Measurements from ENCODE around the gene ASPG. TPM values are rescaled to one million over a fixed set of nuclear protein-coding genes. Genes with fewer than 3 reads are reported as not detected.

The ASPG gene
- total RNA-seq, 1 experiment from 2014 or later = not detected

GRCh38 chr14:104129556-104129955, 44.1 kb downstream of the ASPG start:
- H2AFZ ChIP-seq = no peak overlapping the region
- no peak overlapping the region for H3K27ac ChIP-seq
- H3K4me3 ChIP-seq = no peak overlapping the region
- no peak for DNase-seq
- H3F3A ChIP-seq (ENCODE audit: insufficient read depth, low read depth) = no peaks in the 10 kb centered on the region
- ChIA-PET POLR2A (ENCODE audit: unreplicated experiment) (no interaction called here), CTCF (interaction anchor here (0.6 to 0.7 kb wide), 2 partner anchors 13 to 187 kb away, joined by 3 to 4 read pairs; partner anchors contain the start of gene RD3L)
- no peaks in the 10 kb centered on the region for H3K4me1 ChIP-seq (replicated peaks; ENCODE audit: insufficient read depth)
- H3K27me3 ChIP-seq (ENCODE audit: insufficient read depth, low read depth) = peaks cover 19% of the 10 kb centered on the region; the same call in 1 of the 2 replicates
- no peak for TF ChIP-seq CTCF (conservative IDR thresholded peaks at IDR 0.05)
- TF ChIP-seq EZH2 (IDR thresholded peaks at IDR 0.05; ENCODE audit: low read depth) = no peak
- H3K9me2 ChIP-seq (ENCODE audit: insufficient read depth) = no peaks in the 10 kb centered on the region
- peaks cover 2% of the 10 kb centered on the region; the same call in 1 of the 2 replicates for H4K20me1 ChIP-seq (ENCODE audit: insufficient read depth)
- no TSS peak for BruUV-seq (replicated peaks)
- no peaks in the 10 kb centered on the region for H3K36me3 ChIP-seq (ENCODE audit: low read depth)
- H3K79me2 ChIP-seq (ENCODE audit: low read depth) = no peaks in the 10 kb centered on the region
- no peak overlapping the region for H3K4me2 ChIP-seq
- intact Hi-C loops (cut with micrococcal nuclease; ENCODE audit: unreplicated experiment) = no loop called here
- 0 out of 2 replicates have a peak, but pooled peaks cover 9% of the 10 kb centered on the region for H3K9me3 ChIP-seq (ENCODE audit: insufficient read depth, low read depth)

DNA sequence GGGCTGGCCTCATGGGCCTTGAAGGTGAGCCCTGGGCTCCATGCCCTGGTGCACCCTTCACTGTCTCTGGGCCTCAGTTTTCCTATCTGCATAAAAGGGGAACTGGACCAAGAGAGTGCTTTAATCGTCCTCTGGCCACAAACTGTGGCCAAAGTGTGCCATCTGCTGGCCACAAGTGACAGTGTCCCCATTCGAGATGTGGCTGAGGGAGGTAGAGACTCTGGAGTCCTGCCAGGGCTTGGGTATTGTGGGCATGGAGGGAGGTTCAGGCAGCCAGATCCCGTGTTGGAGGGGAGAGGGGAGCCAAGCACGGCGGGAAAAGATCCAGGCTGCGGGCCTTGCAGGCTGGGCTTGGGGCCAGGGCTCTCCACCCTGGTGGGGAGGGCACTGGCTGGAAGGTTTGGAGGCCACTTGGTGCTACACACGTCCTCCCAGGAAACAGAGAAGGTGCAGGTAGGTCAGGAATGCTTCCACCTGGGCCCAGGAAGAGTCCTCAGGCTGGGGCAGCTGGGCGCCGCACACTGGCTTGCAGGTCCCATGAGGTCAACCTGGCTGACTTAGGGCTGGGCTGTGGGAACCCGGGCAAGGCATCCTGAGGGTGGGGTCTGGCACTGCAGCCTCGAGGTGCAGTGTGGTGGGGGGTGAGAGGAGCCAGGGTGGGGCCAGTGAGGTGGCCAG, 45.6 kb downstream of the ASPG start:
- Histone ChIP-seq H3K4me2 (no peak overlapping the region), H3K27me3 (ENCODE audit: insufficient read depth, low read depth) (peaks cover 19% of the 10 kb centered on the region; the same call in 1 of the 2 replicates), H3K36me3 (ENCODE audit: low read depth) (no peaks in the 10 kb centered on the region), H4K20me1 (ENCODE audit: insufficient read depth) (peaks cover 2% of the 10 kb centered on the region; the same call in 1 of the 2 replicates), H3K4me1 (replicated peaks; ENCODE audit: insufficient read depth) (no peaks in the 10 kb centered on the region), H3K9me3 (ENCODE audit: insufficient read depth, low read depth) (no peaks in the 10 kb centered on the region), H3K4me3 (no peak overlapping the region), H2AFZ (no peak overlapping the region), H3K79me2 (ENCODE audit: low read depth) (no peaks in the 10 kb centered on the region), H3F3A (ENCODE audit: insufficient read depth, low read depth) (no peaks in the 10 kb centered on the region), H3K9me2 (ENCODE audit: insufficient read depth) (no peaks in the 10 kb centered on the region), H3K27ac (no peak overlapping the region)
- POLR2A ChIA-PET (ENCODE audit: unreplicated experiment) = no interaction called here
- BruUV-seq (replicated peaks) = no TSS peak
- CTCF ChIA-PET = no interaction called here
- no peak for TF ChIP-seq EZH2 (IDR thresholded peaks at IDR 0.05; ENCODE audit: low read depth)
- peak; percentile 90 for TF ChIP-seq CTCF (conservative IDR thresholded peaks at IDR 0.05)
- intact Hi-C loops (cut with micrococcal nuclease; ENCODE audit: unreplicated experiment) = loop anchor here (1.0 kb wide), 2 partner anchors 37 to 53 kb away; no protein-coding TSS in a partner anchor
- DNase-seq = peak; percentile 45 to 48

DNA sequence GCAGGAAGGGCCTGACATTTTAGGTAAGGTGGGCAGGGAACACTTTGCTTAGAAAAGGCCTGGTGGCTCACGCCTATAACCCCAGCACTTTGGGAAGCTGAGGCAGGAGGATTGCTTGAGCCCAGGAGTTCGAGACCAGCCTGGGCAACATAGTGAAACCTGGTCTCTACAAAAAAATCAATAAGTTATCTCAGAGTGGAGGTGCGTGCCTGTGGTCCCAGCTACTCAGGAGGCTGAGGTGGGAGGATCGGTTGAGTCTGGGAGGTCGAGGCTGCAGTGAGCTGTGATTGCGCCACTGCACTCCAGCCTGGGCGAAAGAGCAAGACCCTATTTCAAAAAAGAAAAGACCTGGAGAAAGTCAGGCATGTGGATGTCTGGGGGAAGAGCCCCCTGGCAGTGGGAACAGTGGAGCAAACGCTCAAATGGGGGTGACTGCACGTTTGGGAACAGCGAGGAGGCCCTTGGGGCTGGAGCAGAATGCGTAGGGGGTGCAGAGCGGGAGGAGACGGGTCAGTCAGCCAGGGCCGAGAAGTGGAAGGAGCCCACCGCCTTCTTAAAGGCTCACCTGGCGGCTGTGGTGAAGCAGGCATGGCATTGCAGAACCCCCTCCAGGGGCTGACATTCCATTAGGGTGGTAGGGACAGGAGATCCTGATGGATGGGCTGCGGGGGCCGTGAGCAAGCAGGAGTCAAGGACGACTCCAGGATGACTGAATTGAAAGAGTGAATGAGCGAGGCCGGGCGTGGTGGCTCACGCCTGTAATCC, 46.6 kb downstream of the ASPG start:
- H2AFZ ChIP-seq = no peak overlapping the region
- H3K9me3 ChIP-seq (ENCODE audit: insufficient read depth, low read depth) = no peaks in the 10 kb centered on the region
- peaks cover 19% of the 10 kb centered on the region; the same call in 1 of the 2 replicates for H3K27me3 ChIP-seq (ENCODE audit: insufficient read depth, low read depth)
- peaks cover 2% of the 10 kb centered on the region; the same call in 1 of the 2 replicates for H4K20me1 ChIP-seq (ENCODE audit: insufficient read depth)
- TF ChIP-seq CTCF (conservative IDR thresholded peaks at IDR 0.05) (no peak), EZH2 (IDR thresholded peaks at IDR 0.05; ENCODE audit: low read depth) (no peak)
- no peaks in the 10 kb centered on the region for H3K79me2 ChIP-seq (ENCODE audit: low read depth)
- no peaks in the 10 kb centered on the region for H3F3A ChIP-seq (ENCODE audit: insufficient read depth, low read depth)
- no TSS peak for BruUV-seq (replicated peaks)
- no peak overlapping the region for H3K27ac ChIP-seq
- no peaks in the 10 kb centered on the region for H3K9me2 ChIP-seq (ENCODE audit: insufficient read depth)
- CTCF ChIA-PET = no interaction called here
- POLR2A ChIA-PET (ENCODE audit: unreplicated experiment) = no interaction called here
- no peak overlapping the region for H3K4me2 ChIP-seq
- no peak overlapping the region for H3K4me3 ChIP-seq
- no peaks in the 10 kb centered on the region for H3K4me1 ChIP-seq (replicated peaks; ENCODE audit: insufficient read depth)
- H3K36me3 ChIP-seq (ENCODE audit: low read depth) = no peaks in the 10 kb centered on the region
- intact Hi-C loops (cut with micrococcal nuclease; ENCODE audit: unreplicated experiment) = loop anchor here (1.0 kb wide), 2 partner anchors 38 to 54 kb away; no protein-coding TSS in a partner anchor
- no peak for DNase-seq

Measured in PC-9 (cell line).